ENCODE results near the gene APOB. TPM values are rescaled to one million over a fixed set of nuclear protein-coding genes. Genes with fewer than 3 reads are reported as not detected.
A peak's percentile ranks its signal among the peaks of the same experiment; 100 is the strongest.

APOB gene
- total and polyA plus RNA-seq, 2 of the 13 experiments (the other 11 are each of a cell fraction or from before 2014, with no cell fraction given) = 1,569 to 2,515 TPM

DNA sequence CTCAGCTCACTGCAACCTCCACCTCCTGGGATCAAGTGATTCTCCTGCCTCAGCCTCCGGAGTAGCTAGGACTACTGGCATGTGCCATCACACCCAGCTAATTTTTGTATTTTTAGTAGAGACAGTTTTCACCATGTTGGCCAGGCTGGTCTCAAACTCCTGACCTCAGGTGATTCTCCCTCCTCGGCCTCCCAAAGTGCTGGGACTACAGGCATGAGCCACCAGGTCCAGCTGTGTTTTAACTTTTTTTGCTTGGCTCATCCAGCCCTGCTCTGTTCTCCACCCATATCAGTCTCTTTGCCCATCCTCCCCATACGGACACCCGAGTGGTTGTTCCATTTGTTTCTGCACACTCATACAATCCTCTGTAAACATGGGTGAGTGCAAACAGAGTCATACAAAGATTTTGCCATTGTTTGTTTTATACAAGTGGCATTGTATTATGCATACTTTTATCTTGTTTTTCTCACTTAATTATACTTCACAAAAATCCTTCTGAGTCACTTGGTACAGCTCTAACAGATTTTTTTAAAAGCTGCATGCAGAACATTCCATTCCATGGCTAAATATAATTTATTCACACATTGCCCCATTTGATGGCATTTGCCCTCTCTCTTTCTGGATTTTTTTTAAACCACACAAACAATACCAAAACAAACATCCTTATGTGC, 5.3 kb downstream of the APOB start (continued):
- TF ChIP-seq, protein P1, sequence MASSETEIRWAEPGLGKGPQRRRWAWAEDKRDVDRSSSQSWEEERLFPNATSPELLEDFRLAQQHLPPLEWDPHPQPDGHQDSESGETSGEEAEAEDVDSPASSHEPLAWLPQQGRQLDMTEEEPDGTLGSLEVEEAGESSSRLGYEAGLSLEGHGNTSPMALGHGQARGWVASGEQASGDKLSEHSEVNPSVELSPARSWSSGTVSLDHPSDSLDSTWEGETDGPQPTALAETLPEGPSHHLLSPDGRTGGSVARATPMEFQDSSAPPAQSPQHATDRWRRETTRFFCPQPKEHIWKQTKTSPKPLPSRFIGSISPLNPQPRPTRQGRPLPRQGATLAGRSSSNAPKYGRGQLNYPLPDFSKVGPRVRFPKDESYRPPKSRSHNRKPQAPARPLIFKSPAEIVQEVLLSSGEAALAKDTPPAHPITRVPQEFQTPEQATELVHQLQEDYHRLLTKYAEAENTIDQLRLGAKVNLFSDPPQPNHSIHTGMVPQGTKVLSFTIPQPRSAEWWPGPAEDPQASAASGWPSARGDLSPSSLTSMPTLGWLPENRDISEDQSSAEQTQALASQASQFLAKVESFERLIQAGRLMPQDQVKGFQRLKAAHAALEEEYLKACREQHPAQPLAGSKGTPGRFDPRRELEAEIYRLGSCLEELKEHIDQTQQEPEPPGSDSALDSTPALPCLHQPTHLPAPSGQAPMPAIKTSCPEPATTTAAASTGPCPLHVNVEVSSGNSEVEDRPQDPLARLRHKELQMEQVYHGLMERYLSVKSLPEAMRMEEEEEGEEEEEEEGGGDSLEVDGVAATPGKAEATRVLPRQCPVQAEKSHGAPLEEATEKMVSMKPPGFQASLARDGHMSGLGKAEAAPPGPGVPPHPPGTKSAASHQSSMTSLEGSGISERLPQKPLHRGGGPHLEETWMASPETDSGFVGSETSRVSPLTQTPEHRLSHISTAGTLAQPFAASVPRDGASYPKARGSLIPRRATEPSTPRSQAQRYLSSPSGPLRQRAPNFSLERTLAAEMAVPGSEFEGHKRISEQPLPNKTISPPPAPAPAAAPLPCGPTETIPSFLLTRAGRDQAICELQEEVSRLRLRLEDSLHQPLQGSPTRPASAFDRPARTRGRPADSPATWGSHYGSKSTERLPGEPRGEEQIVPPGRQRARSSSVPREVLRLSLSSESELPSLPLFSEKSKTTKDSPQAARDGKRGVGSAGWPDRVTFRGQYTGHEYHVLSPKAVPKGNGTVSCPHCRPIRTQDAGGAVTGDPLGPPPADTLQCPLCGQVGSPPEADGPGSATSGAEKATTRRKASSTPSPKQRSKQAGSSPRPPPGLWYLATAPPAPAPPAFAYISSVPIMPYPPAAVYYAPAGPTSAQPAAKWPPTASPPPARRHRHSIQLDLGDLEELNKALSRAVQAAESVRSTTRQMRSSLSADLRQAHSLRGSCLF (CRISPR knock-in tag; IDR thresholded peaks at IDR 0.05; ENCODE audit: borderline replicate concordance) = no peak
- TF ChIP-seq HMG20A (CRISPR knock-in tag; IDR thresholded peaks at IDR 0.05; ENCODE audit: borderline replicate concordance) (peak; percentile 48; the same call in 1 of the 2 replicates), ZFP36L1 (CRISPR knock-in tag; IDR thresholded peaks at IDR 0.05) (no peak), LCORL (IDR thresholded peaks at IDR 0.05) (no peak), LCORL (CRISPR knock-in tag; IDR thresholded peaks at IDR 0.05) (peak; percentile 33; the same call in 1 of the 2 replicates), TMF1 (CRISPR knock-in tag; IDR thresholded peaks at IDR 0.05; ENCODE audit: low read depth) (no peak; the same call in 1 of the 2 replicates), ZNF749 (CRISPR knock-in tag; IDR thresholded peaks at IDR 0.05; ENCODE audit: borderline replicate concordance) (no peak), MYC (CRISPR knock-in tag; IDR thresholded peaks at IDR 0.05; ENCODE audit: borderline replicate concordance) (no peak), ZNF792 (CRISPR knock-in tag; IDR thresholded peaks at IDR 0.05) (no peak), ZFP36L2 (CRISPR knock-in tag; IDR thresholded peaks at IDR 0.05) (no peak), NBN (conservative IDR thresholded peaks at IDR 0.05) (no peak), NFYC (CRISPR knock-in tag; IDR thresholded peaks at IDR 0.05) (no peak), ZFX (CRISPR knock-in tag; IDR thresholded peaks at IDR 0.05; ENCODE audit: low read depth) (no peak)
- TF ChIP-seq, protein P2, sequence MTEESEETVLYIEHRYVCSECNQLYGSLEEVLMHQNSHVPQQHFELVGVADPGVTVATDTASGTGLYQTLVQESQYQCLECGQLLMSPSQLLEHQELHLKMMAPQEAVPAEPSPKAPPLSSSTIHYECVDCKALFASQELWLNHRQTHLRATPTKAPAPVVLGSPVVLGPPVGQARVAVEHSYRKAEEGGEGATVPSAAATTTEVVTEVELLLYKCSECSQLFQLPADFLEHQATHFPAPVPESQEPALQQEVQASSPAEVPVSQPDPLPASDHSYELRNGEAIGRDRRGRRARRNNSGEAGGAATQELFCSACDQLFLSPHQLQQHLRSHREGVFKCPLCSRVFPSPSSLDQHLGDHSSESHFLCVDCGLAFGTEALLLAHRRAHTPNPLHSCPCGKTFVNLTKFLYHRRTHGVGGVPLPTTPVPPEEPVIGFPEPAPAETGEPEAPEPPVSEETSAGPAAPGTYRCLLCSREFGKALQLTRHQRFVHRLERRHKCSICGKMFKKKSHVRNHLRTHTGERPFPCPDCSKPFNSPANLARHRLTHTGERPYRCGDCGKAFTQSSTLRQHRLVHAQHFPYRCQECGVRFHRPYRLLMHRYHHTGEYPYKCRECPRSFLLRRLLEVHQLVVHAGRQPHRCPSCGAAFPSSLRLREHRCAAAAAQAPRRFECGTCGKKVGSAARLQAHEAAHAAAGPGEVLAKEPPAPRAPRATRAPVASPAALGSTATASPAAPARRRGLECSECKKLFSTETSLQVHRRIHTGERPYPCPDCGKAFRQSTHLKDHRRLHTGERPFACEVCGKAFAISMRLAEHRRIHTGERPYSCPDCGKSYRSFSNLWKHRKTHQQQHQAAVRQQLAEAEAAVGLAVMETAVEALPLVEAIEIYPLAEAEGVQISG (CRISPR knock-in tag; IDR thresholded peaks at IDR 0.05) = peak; percentile 25; the same call in 1 of the 2 replicates
- TF ChIP-seq, protein P3, sequence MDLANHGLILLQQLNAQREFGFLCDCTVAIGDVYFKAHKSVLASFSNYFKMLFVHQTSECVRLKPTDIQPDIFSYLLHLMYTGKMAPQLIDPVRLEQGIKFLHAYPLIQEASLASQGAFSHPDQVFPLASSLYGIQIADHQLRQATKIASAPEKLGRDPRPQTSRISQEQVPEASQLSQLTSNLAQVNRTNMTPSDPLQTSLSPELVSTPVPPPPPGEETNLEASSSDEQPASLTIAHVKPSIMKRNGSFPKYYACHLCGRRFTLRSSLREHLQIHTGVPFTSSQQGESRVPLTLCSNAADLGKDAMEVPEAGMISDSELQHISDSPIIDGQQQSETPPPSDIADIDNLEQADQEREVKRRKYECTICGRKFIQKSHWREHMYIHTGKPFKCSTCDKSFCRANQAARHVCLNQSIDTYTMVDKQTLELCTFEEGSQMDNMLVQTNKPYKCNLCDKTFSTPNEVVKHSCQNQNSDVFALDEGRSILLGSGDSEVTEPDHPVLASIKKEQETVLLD (CRISPR knock-in tag; IDR thresholded peaks at IDR 0.05; ENCODE audit: low read depth) = 0 out of 2 replicates have a peak, but pooled peaks have one; percentile 49

Measured in HepG2 (cell line).